ENCODE results near the gene SMARCE1.

- no peak for TF ChIP-seq EZH2 (IDR thresholded peaks at IDR 0.05)
- no peak for TF ChIP-seq POLR2AphosphoS5 (IDR thresholded peaks at IDR 0.05; ENCODE audit: borderline replicate concordance, low read depth, low read length)
- TF ChIP-seq FOXP2 (optimal IDR thresholded peaks at IDR 0.05; ENCODE audit: control extremely low read depth, extremely low read length, insufficient read depth), result no peak
Measured at GRCh38 chr17:40597156-40597555, 50.5 kb downstream of the SMARCE1 start.
